Uterus (tissue), 4 donors: Measurements from ENCODE around the gene CRCP. TPM values are rescaled to one million over a fixed set of nuclear protein-coding genes. Genes with fewer than 3 reads are reported as not detected.
"Not testable (repeated sequence)": the region's sequence is repeated elsewhere in the genome, so short reads cannot be mapped to it uniquely, and the experiment has no call there.

Experiments
- DNase-seq, 2 donors: peaks; one replicate each; pipeline ENCODE4 v3.0.0-alpha.2; 2019 to 2020
- H3K27ac ChIP-seq, 2 donors: fragments of 200-600 bp; sonication (generic); 1 replicate in 1 of 2; 2 replicates in 1 of 2; pipeline ENCODE4 v1.5.1; 2016 to 2018
- H3K27me3 ChIP-seq, 2 donors: fragments of 200-600 bp; sonication (generic); one replicate each; pipeline ENCODE4 v1.5.1; 2018 to 2019; ENCODE audit warnings: control low read depth in 1 of 2
- H3K36me3 ChIP-seq, 2 donors: fragments of 200-600 bp; sonication (generic); one replicate each; pipeline ENCODE4 v1.5.1; 2019; ENCODE audit warnings: control low read depth in 1 of 2
- H3K4me1 ChIP-seq, 2 donors: fragments of 200-600 bp; sonication (generic); one replicate each; pipeline ENCODE4 v1.5.1; 2018 to 2019; ENCODE audit warnings: control low read depth in 1 of 2
- H3K4me3 ChIP-seq, 2 donors: fragments of 200-600 bp; sonication (generic); 1 replicate in 1 of 2; 2 replicates in 1 of 2; pipeline ENCODE4 v1.5.1; 2018 to 2019; ENCODE audit warnings: mild to moderate bottlenecking in 1 of 2
- H3K9me3 ChIP-seq, 2 donors: fragments of 200-600 bp; sonication (generic); one replicate each; pipeline ENCODE4 v1.5.1; 2019; ENCODE audit warnings: control low read depth in 1 of 2
- POLR2A ChIP-seq, 2 donors: fragments of 450-650 bp; IDR thresholded peaks; one replicate each; pipeline ENCODE4 v1.6.1; 2016; ENCODE audit warnings: antibody characterized with exemption in 2 of 2, mild to moderate bottlenecking in 1 of 2, moderate library complexity in 1 of 2
- intact Hi-C: fragments of 100-400 bp; cut with DNase I; formaldehyde crosslinking; loops from one replicate; pipeline ENCODE4 v1.15.1; 2023; ENCODE audit warnings: low total_unique reads
- total RNA-seq, 4 donors: library from RNA; depleted of rRNA in 3 of 4; stranded (reverse); fragments of >200 nt in 3 of 4; gene quantifications; one replicate each; pipeline versions ENCODE4 v1.1.0 to v1.2.4, GENCODE V29; 2014 to 2023
- TF ChIP-seq, protein P1 (sequence below), 4 experiments: fragments of 200-600 bp in 2 of 4; fragments of 450-650 bp in 2 of 4; sonication (generic) in 2 of 4; IDR thresholded peaks; one replicate each; pipeline ENCODE4 v1.5.1; 2016 to 2019; ENCODE audit warnings: antibody characterized with exemption in 4 of 4, mild to moderate bottlenecking in 2 of 4, moderate library complexity in 1 of 4
- donor health status: DM: yes; HTN: yes; CAD: no.

The CRCP gene
- total RNA-seq = 10 to 100 TPM in 3 of 4 donors, 1 to 10 TPM in 1; 8.5 to 39.7 (median 37.6) TPM

DNA sequence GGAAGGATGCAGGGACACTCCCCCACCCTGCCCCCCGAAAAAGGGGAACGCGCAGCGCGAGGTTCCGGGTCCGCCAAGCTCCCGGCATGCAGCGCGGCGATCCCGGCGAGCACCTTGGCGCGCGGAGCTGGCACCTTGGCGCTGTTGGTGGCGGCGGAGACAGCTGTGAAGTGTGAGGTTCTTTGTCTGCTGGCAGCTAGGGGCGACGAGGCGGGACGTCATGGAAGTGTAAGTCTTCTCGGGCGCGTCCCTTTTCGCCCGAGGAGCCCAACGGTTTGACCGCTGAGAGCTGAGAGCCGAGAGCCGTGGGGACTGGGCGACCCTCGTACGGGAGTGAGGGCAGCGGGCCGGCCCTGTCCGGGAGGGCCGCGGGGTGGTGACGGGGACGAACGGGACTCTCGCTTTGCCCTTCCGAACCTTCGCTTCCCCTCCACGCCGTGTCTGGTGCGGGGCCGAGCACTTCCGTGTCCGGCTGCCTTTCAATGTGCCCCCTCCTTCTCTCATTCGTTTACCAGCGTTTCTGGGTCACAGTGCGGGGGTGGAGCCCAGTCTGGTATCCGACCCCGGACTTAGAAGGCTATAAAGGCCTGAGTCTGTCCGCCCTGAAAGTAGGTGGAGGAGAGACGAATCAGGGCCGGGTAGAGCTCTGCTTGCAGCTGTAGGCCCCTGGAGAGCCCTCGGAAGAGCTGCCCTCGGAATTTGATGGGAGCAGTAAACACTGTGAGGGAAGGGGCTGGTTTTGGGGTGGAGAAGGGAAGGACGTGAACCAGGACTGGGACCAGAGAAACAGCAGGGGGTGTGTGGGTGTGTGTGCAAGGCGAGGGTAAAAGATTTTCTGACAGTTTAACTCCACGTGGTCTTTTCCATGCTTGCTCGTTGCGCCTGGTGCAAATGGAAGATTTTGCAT lies at the start of gene CRCP:
CRCP (plus strand) TSS at position 105 of the 907 bp plus-strand sequence; CDS start at position 221, 116 bp downstream.
- Histone ChIP-seq H3K27ac (peak within 1 kb of the TSS; percentile 82 to 96), H3K4me1 (peaks cover 7 to 10% of the 10 kb centered on the region in 2 donors), H3K9me3 (no peaks in the 10 kb centered on the region), H3K36me3 (no peaks in the 10 kb centered on the region), H3K4me3 (peak within 1 kb of the TSS; percentile 74 to 88), H3K27me3 (no peaks in the 10 kb centered on the region)
- DNase-seq = peak; percentile 81 to 82
- TF ChIP-seq POLR2A (IDR thresholded peaks at IDR 0.05) = peak; percentile 20 to 42
- TF ChIP-seq, protein P1, sequence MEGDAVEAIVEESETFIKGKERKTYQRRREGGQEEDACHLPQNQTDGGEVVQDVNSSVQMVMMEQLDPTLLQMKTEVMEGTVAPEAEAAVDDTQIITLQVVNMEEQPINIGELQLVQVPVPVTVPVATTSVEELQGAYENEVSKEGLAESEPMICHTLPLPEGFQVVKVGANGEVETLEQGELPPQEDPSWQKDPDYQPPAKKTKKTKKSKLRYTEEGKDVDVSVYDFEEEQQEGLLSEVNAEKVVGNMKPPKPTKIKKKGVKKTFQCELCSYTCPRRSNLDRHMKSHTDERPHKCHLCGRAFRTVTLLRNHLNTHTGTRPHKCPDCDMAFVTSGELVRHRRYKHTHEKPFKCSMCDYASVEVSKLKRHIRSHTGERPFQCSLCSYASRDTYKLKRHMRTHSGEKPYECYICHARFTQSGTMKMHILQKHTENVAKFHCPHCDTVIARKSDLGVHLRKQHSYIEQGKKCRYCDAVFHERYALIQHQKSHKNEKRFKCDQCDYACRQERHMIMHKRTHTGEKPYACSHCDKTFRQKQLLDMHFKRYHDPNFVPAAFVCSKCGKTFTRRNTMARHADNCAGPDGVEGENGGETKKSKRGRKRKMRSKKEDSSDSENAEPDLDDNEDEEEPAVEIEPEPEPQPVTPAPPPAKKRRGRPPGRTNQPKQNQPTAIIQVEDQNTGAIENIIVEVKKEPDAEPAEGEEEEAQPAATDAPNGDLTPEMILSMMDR (IDR thresholded peaks at IDR 0.05) = peak in 2 of 4 experiments; percentile 11 to 16
- intact Hi-C loops = no loop called here

DNA sequence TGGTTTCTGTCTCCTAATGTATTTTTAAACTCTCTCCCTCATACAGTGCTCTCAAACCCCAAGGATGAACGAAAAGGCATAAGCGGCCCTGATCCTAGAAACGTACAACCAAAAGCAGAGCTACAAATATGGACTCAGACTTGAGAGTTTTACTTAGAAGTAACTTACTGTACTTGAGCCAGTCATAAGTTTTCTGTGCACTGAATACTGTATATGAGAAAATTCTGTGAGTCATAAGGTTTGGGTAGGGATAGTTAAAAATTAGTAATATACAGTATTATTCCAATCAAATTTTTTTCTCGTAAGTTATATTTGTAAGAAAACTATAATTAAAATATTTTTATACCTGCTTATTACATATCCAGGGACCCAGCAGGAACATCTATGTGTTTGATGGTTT lies 44.9 kb upstream of the CRCP start:
- intact Hi-C loops = no loop called here
- H3K9me3 ChIP-seq = no peaks in the 10 kb centered on the region
- no peaks in the 10 kb centered on the region for H3K4me1 ChIP-seq
- H3K4me3 ChIP-seq = no peak overlapping the region
- DNase-seq = no peak
- TF ChIP-seq, protein P1 (IDR thresholded peaks at IDR 0.05) = no peak
- TF ChIP-seq POLR2A (IDR thresholded peaks at IDR 0.05) = no peak
- no peaks in the 10 kb centered on the region for H3K27me3 ChIP-seq
- H3K36me3 ChIP-seq = no peaks in the 10 kb centered on the region
- no peak overlapping the region for H3K27ac ChIP-seq

DNA sequence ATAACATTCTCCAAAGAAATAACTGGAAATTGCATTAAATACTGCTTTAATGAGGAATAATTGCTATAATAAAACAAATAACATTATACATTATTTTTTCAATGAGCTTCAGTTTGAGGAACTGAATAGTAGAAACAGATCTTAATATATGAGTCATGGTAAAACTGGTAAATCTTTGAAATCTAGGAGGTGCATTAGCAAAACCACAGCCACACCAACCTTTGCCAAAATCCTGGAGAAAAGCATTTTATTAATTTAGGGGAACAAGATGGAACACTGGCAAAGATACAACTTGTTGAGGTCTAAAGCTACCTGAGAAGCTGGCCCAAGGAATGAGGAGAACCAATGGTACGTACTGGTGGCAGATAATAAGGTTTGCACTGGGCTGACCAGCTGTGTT lies 44.4 kb upstream of the CRCP start:
- Histone ChIP-seq H3K4me3 (no peak overlapping the region), H3K9me3 (no peaks in the 10 kb centered on the region), H3K36me3 (no peaks in the 10 kb centered on the region), H3K4me1 (no peaks in the 10 kb centered on the region), H3K27ac (no peak overlapping the region), H3K27me3 (no peaks in the 10 kb centered on the region)
- TF ChIP-seq, protein P1 (IDR thresholded peaks at IDR 0.05) = no peak
- no peak for TF ChIP-seq POLR2A (IDR thresholded peaks at IDR 0.05)
- no peak for DNase-seq
- intact Hi-C loops = no loop called here

DNA sequence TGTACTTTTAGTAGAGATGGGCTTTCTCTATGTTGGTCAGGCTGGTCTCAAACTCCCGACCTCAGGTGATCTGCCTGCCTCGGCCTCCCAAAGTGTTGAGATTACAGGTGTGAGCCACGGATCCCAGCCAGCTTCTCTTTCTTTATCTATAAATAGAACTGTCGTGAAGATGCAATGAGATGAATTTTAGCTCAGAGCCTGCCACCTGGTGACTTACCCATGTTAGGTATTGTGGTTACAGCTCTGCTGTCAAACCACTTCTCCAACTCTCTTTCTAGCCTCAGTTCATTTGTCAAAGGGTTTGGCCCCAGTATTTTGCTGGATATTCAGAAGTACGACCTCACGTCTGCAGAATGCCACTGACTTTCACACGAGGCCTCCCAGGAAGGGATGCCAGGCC lies 42.4 kb upstream of the CRCP start:
- H3K27me3 ChIP-seq, DNase-seq, H3K9me3 ChIP-seq, H3K4me1 ChIP-seq, H3K4me3 ChIP-seq, H3K36me3 ChIP-seq, H3K27ac ChIP-seq, intact Hi-C loops: not testable (repeated sequence)

DNA sequence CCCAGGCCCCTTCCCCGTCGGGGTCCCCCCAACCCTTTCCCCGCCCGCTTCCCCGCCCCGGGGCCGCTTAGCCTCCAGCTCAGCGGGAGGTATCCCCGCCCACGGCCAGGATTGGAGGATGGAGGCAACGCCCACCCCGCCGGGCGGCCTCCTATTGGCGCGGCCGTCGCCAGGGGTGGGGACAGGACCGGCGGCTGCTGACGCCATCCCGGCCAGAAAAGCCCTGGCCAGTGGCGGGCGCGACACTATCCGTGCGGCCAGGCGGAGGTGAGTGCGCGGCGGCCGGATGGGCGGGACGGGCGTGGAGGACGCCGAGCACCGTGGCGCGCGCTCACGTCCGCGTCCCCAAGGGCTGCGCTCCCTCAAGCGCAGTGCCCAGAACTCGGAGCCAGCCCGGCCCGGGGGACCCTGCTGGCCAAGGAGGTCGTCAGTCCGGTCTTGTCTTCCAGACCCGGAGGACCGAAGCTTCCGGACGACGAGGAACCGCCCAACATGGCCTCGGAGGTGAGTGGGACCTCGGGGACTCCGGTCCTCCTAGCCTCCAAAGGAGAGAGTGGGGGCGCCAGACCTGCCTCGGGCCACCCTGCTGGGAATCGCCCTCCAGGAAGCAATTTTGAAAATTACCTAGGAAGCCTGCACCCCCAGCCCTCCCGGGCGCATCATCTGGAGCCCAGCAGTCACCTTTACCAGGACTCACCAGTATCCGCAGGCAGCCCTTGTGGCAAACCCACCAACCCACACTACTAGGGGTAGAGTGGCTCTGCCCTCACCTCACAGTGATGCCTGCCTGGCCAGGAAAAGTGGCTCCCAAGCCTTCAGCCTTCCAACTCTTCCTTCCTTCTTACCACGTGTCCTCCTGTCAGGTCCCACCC lies 38.8 kb upstream of the CRCP start, which contains the start of gene ASL:
ASL (plus strand) TSS at position 230 of the 872 bp plus-strand sequence; CDS start at position 493, 263 bp downstream.
- H3K9me3 ChIP-seq = no peaks in the 10 kb centered on the region
- peak within 1 kb of the TSS; percentile 4 to 66 for H3K27ac ChIP-seq
- H3K4me1 ChIP-seq = peaks cover 3 to 9% of the 10 kb centered on the region in 2 donors
- no peaks in the 10 kb centered on the region for H3K27me3 ChIP-seq
- intact Hi-C loops = no loop called here
- peak; percentile 94 to 95 for TF ChIP-seq POLR2A (IDR thresholded peaks at IDR 0.05)
- TF ChIP-seq, protein P1 (IDR thresholded peaks at IDR 0.05) = peak in 1 of 4 experiments; percentile 15
- H3K36me3 ChIP-seq = no peaks in the 10 kb centered on the region
- peak; percentile 90 to 93 for DNase-seq
- peak within 1 kb of the TSS; percentile 38 to 67 for H3K4me3 ChIP-seq
